ENCODE results near the gene METTL5. TPM values are rescaled to one million over a fixed set of nuclear protein-coding genes. Genes with fewer than 3 reads are reported as not detected.

The METTL5 gene
- polyA plus RNA-seq, 1 of the 3 experiments (the other 2 are of a cell fraction) = 40.7 TPM

DNA sequence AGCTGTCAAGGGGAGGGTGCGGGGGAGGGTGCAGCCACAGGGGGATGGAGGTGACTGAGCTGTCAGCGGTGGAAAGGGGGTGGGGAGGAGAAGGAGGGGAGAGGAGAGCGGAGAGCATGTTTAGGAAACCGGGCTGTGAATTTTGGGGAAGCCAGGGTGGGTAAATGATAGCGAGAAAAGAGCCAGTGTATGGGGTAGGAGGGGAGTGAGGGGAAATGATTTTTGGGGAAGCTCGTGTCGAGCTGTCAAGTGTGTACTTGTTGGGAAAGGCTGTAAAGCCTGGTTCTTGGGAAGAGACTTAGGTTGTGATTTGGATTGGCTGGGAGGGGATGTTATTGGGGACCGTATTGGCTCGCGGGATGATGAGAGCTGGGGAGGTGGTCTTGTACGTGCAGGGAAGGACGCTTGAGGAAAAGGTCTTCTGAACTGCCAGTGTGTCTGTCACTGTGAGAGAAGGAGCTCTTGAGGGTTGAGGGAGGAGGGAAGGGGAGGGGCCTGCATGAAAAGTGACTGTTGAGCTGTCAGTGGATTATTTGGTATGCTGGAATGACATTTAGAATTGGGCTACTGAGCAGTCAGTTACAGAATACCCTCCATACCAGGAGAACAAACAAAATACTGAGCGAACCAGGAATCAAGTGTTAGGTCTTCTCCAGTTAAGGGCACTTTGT, 3.6 kb upstream of the METTL5 start:
- Histone ChIP-seq H3K9me2 (no peaks in the 10 kb centered on the region), H3K27me3 (ENCODE audit: insufficient read depth) (no peaks in the 10 kb centered on the region), H3K79me2 (ENCODE audit: insufficient read depth) (peaks cover 73% of the 10 kb centered on the region), H3K9ac (peak overlapping the region; percentile 78), H2AFZ (ENCODE audit: low read depth) (no peak overlapping the region), H3K4me2 (peak overlapping the region; percentile 98), H3K36me3 (replicated peaks in 1 of 2; ENCODE audit: control insufficient read depth in 1 of 2, insufficient read depth in 2 of 2, low read length in 1 of 2) (peaks cover 0 to 3% of the 10 kb centered on the region in 2 experiments), H3K4me1 (ENCODE audit: control insufficient read depth in 1 of 2, insufficient read depth in 2 of 2, low read depth in 1 of 2, low read length in 1 of 2) (peaks cover 3 to 10% of the 10 kb centered on the region in 2 experiments; a peak in 2 of 4 replicates), H4K20me1 (ENCODE audit: insufficient read depth) (peaks cover 34% of the 10 kb centered on the region), H3K9me3 (no peaks in the 10 kb centered on the region), H3K27ac (ENCODE audit: low read depth in 2 of 2, low read length in 1 of 2) (peak overlapping the region; percentile 58 to 75; a peak in 2 of 4 replicates), H3K4me3 (ENCODE audit: low read depth in 2 of 2, low read length in 1 of 2) (peak overlapping the region; percentile 85 to 87), H3F3A (replicated peaks; ENCODE audit: insufficient read depth) (peaks cover 4% of the 10 kb centered on the region)
- POLR2A ChIA-PET = interaction anchor here (0.9 to 1.8 kb wide), 2 partner anchors 49 to 112 kb away, joined by 5 to 6 read pairs; no protein-coding TSS in a partner anchor
- 6% methylated on average over 13 of the region's 13 CpGs for WGBS (ENCODE audit: low lambda C conversion rate)
- peak; percentile 76 for DNase-seq
- CTCF ChIA-PET = interaction anchor here (1.2 to 2.1 kb wide), 5 partner anchors 9 to 101 kb away, joined by 3 to 9 read pairs (median 5); no protein-coding TSS in a partner anchor
- peak; percentile 94 for TF ChIP-seq MXI1 (IDR thresholded peaks at IDR 0.05; ENCODE audit: low read depth, low read length)
- TF ChIP-seq, protein P1, sequence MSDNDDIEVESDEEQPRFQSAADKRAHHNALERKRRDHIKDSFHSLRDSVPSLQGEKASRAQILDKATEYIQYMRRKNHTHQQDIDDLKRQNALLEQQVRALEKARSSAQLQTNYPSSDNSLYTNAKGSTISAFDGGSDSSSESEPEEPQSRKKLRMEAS (IDR thresholded peaks at IDR 0.05; ENCODE audit: low read depth) = 0 out of 2 replicates have a peak, but pooled peaks have one; percentile 22
- TF ChIP-seq RAD21 (IDR thresholded peaks at IDR 0.05; ENCODE audit: low read length) = no peak
- TF ChIP-seq SIN3A (IDR thresholded peaks at IDR 0.05; ENCODE audit: borderline replicate concordance, low read depth, low read length) = peak; percentile 36; the same call in 1 of the 2 replicates
- TF ChIP-seq CHD2 (IDR thresholded peaks at IDR 0.05; ENCODE audit: low read length, partially characterized antibody) = peak; percentile 7
- TF ChIP-seq, protein P2, sequence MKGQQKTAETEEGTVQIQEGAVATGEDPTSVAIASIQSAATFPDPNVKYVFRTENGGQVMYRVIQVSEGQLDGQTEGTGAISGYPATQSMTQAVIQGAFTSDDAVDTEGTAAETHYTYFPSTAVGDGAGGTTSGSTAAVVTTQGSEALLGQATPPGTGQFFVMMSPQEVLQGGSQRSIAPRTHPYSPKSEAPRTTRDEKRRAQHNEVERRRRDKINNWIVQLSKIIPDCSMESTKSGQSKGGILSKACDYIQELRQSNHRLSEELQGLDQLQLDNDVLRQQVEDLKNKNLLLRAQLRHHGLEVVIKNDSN (IDR thresholded peaks at IDR 0.05; ENCODE audit: borderline replicate concordance, low read depth) = no peak
- TF ChIP-seq, protein P3, sequence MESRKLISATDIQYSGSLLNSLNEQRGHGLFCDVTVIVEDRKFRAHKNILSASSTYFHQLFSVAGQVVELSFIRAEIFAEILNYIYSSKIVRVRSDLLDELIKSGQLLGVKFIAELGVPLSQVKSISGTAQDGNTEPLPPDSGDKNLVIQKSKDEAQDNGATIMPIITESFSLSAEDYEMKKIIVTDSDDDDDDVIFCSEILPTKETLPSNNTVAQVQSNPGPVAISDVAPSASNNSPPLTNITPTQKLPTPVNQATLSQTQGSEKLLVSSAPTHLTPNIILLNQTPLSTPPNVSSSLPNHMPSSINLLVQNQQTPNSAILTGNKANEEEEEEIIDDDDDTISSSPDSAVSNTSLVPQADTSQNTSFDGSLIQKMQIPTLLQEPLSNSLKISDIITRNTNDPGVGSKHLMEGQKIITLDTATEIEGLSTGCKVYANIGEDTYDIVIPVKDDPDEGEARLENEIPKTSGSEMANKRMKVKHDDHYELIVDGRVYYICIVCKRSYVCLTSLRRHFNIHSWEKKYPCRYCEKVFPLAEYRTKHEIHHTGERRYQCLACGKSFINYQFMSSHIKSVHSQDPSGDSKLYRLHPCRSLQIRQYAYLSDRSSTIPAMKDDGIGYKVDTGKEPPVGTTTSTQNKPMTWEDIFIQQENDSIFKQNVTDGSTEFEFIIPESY (IDR thresholded peaks at IDR 0.05; ENCODE audit: borderline replicate concordance, low read depth) = no peak

DNA sequence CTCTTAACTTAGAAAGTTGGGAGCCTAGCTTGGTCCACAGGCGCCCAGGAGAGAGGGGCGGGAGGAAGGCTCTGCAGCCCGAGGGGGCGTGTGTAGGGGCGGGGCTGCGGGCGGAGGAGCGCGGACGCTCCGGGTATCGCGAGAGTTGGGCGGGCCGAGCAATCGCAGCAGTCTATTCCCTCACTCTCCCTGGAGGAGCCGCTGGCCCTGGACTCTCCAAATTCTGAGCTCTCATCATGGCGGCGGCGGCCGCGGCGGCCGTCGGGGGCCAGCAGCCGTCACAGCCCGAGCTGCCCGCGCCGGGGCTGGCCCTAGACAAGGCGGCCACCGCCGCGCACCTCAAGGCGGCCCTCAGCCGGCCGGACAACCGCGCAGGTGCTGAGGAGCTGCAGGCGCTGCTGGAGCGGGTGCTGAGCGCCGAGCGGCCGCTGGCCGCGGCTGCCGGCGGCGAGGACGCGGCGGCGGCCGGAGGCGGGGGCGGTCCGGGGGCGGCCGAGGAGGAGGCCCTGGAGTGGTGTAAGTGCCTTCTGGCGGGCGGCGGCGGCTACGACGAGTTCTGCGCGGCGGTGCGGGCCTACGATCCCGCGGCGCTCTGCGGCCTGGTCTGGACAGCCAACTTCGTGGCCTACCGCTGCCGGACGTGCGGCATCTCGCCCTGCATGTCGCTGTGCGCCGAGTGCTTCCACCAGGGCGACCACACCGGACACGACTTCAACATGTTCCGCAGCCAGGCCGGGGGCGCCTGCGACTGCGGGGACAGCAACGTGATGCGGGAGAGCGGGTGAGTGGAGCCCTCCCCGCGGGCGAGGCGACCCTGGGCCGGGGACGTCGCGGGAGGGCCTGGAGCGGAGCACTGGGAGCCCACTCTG, 2.8 kb upstream of the METTL5 start, which contains the start of gene UBR3:
TSS of gene UBR3 (plus strand) at position 183 of the 869 bp plus-strand sequence. CDS start at position 237, 54 bp downstream.
- Histone ChIP-seq H2AFZ (ENCODE audit: low read depth) (peak within 1 kb of the TSS; percentile 84; the same call in 1 of the 2 replicates), H3K27me3 (ENCODE audit: insufficient read depth) (no peaks in the 10 kb centered on the region), H3K36me3 (replicated peaks in 1 of 2; ENCODE audit: control insufficient read depth in 1 of 2, insufficient read depth in 2 of 2, low read length in 1 of 2) (peaks cover 0 to 3% of the 10 kb centered on the region in 2 experiments), H3F3A (replicated peaks; ENCODE audit: insufficient read depth) (peaks cover 4% of the 10 kb centered on the region), H3K9ac (peak within 1 kb of the TSS; percentile 78), H3K9me3 (no peaks in the 10 kb centered on the region), H4K20me1 (ENCODE audit: insufficient read depth) (peaks cover 34% of the 10 kb centered on the region), H3K4me2 (peak within 1 kb of the TSS; percentile 98), H3K4me1 (ENCODE audit: control insufficient read depth in 1 of 2, insufficient read depth in 2 of 2, low read depth in 1 of 2, low read length in 1 of 2) (peaks cover 10 to 14% of the 10 kb centered on the region in 2 experiments; a peak in 3 of 4 replicates), H3K4me3 (ENCODE audit: low read depth in 2 of 2, low read length in 1 of 2) (peak within 1 kb of the TSS; percentile 85 to 87), H3K79me2 (ENCODE audit: insufficient read depth) (peaks cover 73% of the 10 kb centered on the region), H3K9me2 (no peaks in the 10 kb centered on the region), H3K27ac (ENCODE audit: low read depth in 2 of 2, low read length in 1 of 2) (peak within 1 kb of the TSS; percentile 58 to 75; a peak in 3 of 4 replicates)
- ChIA-PET POLR2A (interaction anchor here (0.8 to 1.8 kb wide), 6 partner anchors 9 to 111 kb away, joined by 3 to 6 read pairs (median 4); no protein-coding TSS in a partner anchor), CTCF (interaction anchor here (0.6 to 4.2 kb wide), 9 partner anchors 9 to 104 kb away, joined by 3 to 28 read pairs (median 5); no protein-coding TSS in a partner anchor)
- under 1% methylated on average over 63 of the region's 104 CpGs for WGBS (ENCODE audit: low lambda C conversion rate)
- peak; percentile 99 for DNase-seq
- TF ChIP-seq SIN3A (IDR thresholded peaks at IDR 0.05; ENCODE audit: borderline replicate concordance, low read depth, low read length) = peak; percentile 93; the same call in 1 of the 2 replicates
- no peak for TF ChIP-seq RXRA (IDR thresholded peaks at IDR 0.05; ENCODE audit: borderline replicate concordance, low read depth)
- TF ChIP-seq EP300 (IDR thresholded peaks at IDR 0.05; ENCODE audit: borderline replicate concordance in 1 of 2, low read depth in 1 of 2, low read length in 1 of 2) = no peak
- peak; percentile 73; the same call in 1 of the 2 replicates for TF ChIP-seq YY1 (IDR thresholded peaks at IDR 0.05; ENCODE audit: low read depth)
- TF ChIP-seq, protein P1 (IDR thresholded peaks at IDR 0.05; ENCODE audit: low read depth) = 0 out of 2 replicates have a peak, but pooled peaks have one; percentile 11
- TF ChIP-seq, protein P4, sequence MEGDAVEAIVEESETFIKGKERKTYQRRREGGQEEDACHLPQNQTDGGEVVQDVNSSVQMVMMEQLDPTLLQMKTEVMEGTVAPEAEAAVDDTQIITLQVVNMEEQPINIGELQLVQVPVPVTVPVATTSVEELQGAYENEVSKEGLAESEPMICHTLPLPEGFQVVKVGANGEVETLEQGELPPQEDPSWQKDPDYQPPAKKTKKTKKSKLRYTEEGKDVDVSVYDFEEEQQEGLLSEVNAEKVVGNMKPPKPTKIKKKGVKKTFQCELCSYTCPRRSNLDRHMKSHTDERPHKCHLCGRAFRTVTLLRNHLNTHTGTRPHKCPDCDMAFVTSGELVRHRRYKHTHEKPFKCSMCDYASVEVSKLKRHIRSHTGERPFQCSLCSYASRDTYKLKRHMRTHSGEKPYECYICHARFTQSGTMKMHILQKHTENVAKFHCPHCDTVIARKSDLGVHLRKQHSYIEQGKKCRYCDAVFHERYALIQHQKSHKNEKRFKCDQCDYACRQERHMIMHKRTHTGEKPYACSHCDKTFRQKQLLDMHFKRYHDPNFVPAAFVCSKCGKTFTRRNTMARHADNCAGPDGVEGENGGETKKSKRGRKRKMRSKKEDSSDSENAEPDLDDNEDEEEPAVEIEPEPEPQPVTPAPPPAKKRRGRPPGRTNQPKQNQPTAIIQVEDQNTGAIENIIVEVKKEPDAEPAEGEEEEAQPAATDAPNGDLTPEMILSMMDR (IDR thresholded peaks at IDR 0.05) = no peak

All from SK-N-SH (cell line).